Left ventricle myocardium superior (tissue), 1 donor: Measurements from ENCODE around the gene CCDC17. TPM values are rescaled to one million over a fixed set of nuclear protein-coding genes. Genes with fewer than 3 reads are reported as not detected.
"Not testable (repeated sequence)": the region's sequence is repeated elsewhere in the genome, so short reads cannot be mapped to it uniquely, and the experiment has no call there.

ENCODE experiments used
- ATAC-seq: fragments of 200-7000 bp; cut with Tn5 transposase; one replicate; pipeline ENCODE4 v1.9.1; 2020; ENCODE audit warnings: mild to moderate bottlenecking, moderate library complexity
- DNase-seq: peaks from one replicate; pipeline ENCODE4 v3.0.0-alpha.2; 2020
- intact Hi-C: fragments of 100-400 bp; cut with micrococcal nuclease; formaldehyde crosslinking; loops from one replicate; pipeline ENCODE4 v1.11.0; 2022
- total RNA-seq: library from RNA; stranded (reverse); fragmentation: NEBNext Ultra II Directional; extraction: Animal tissue kit (Norgen Biotek cat#: 25700); gene quantifications from one replicate; pipeline ENCODE4 v1.2.1, GENCODE V29; 2021
- donor health status: DM: no; HTN: yes; CAD: no; lungs with severe emphysema.

CCDC17 gene
- total RNA-seq, 1 donor from 2014 or later = 0.64 TPM

GRCh38 chr1:45622524-45623394, 1.1 kb downstream of the CCDC17 start:
- ATAC-seq = peak; percentile 38
- peak; percentile 52 for DNase-seq
- intact Hi-C loops = no loop called here

- ATAC-seq (peak; percentile 23), DNase-seq (no peak)
- intact Hi-C loops = no loop called here
Measured at GRCh38 chr1:45621895-45622523, 1.8 kb downstream of the CCDC17 start.

- intact Hi-C loops = no loop called here
- ATAC-seq (peak; percentile 20), DNase-seq (no peak)
Measured at GRCh38 chr1:45621501-45621836, 2.4 kb downstream of the CCDC17 start.

- DNase-seq = no peak
- intact Hi-C loops = no loop called here
- peak; percentile 5 for ATAC-seq
Measured at GRCh38 chr1:45620588-45621500, 3.0 kb downstream of the CCDC17 start.

- DNase-seq (no peak), ATAC-seq (no peak)
- intact Hi-C loops = no loop called here
Measured at GRCh38 chr1:45619149-45619921, 4.5 kb downstream of the CCDC17 start.

- ATAC-seq = no peak
- intact Hi-C loops = no loop called here
- DNase-seq = no peak
Measured at GRCh38 chr1:45617618-45618017, 6.2 kb downstream of the CCDC17 start.

- DNase-seq (no peak), ATAC-seq (no peak)
- intact Hi-C loops = no loop called here
Measured at GRCh38 chr1:45615885-45616284, 8.0 kb downstream of the CCDC17 start.

GRCh38 chr1:45612941-45613579, 10.8 kb downstream of the CCDC17 start:
- intact Hi-C loops = no loop called here
- ATAC-seq (no peak), DNase-seq (no peak)

- intact Hi-C loops = no loop called here
- no peak for ATAC-seq
- DNase-seq = no peak
Measured at GRCh38 chr1:45610589-45611226, 13.1 kb downstream of the CCDC17 start.

GRCh38 chr1:45608175-45609156, 15.4 kb downstream of the CCDC17 start:
- intact Hi-C loops = no loop called here
- DNase-seq = no peak
- ATAC-seq = peak; percentile 27

- peak; percentile 44 for ATAC-seq
- no peak for DNase-seq
- intact Hi-C loops = no loop called here
Measured at GRCh38 chr1:45607404-45608074, 16.3 kb downstream of the CCDC17 start.

- intact Hi-C loops = no loop called here
- DNase-seq (no peak), ATAC-seq (no peak)
Measured at GRCh38 chr1:45604239-45604638, 19.6 kb downstream of the CCDC17 start.

- intact Hi-C loops, ATAC-seq: not testable (repeated sequence)
Measured at GRCh38 chr1:45596765-45597164, 27.1 kb downstream of the CCDC17 start.

GRCh38 chr1:45594412-45594811, 29.4 kb downstream of the CCDC17 start:
- ATAC-seq (no peak), DNase-seq (no peak)
- intact Hi-C loops = no loop called here

More at GRCh38 chr1:45596765-45597164, 27.1 kb downstream of the CCDC17 start:
- not testable (repeated sequence) for DNase-seq

GRCh38 chr1:45589861-45590260, 34.0 kb downstream of the CCDC17 start:
- ATAC-seq (no peak), DNase-seq (no peak)
- intact Hi-C loops = no loop called here

- intact Hi-C loops = no loop called here
Measured at GRCh38 chr1:45586769-45587168, 37.1 kb downstream of the CCDC17 start.

More at GRCh38 chr1:45586769-45587168, 37.1 kb downstream of the CCDC17 start:
- ATAC-seq = no peak
- DNase-seq = no peak
